KG1 (cell line): Measurements from ENCODE around the gene FBXL5.

Experiments used
- DNase-seq: peaks from one replicate; lab custom pipeline; 2025; lab: John Stamatoyannopoulos, UW

The FBXL5 gene

GRCh38 chr4:15676039-15676438, 20.9 kb upstream of the FBXL5 start:
- no peak for DNase-seq

DNA sequence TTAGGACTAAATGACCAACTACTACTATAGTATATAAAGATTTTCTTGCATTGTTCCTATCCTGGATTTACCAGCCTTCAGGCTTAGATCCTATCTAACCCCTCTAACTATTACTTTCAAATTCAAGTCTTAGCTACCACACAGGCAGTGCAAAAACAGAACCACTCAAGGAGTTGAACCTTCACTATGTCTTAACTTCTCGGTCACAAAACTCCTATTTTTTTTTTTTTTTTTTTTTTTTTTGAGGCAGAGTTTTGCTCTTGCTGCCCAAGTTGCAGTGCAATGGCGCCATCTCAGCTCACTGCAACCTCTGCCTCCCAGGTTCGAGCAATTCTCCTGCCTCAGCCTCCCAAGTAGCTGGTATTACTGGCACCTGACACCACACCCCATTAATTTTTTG, 20.2 kb upstream of the FBXL5 start:
- DNase-seq: no peak

GRCh38 chr4:15674926-15675325, 19.8 kb upstream of the FBXL5 start:
- DNase-seq: no peak

DNA sequence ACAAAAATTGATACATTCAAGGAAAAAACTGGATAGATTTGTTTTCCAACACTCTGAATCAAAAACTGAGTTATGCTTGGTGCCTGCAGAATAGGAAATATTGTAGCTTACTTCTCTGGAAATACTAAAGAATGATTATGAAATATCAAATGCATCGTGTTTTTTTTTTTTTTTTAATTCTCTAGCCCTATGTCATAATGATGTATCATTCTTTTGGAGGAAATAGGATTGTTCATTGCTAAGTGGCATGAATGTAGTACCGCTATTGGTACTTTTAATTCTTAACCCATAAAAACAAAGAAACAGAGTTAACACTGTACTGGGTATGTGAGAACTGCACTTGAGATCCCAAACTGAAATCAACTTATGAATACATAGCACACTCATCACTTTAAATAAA, 18.9 kb upstream of the FBXL5 start:
- no peak for DNase-seq

GRCh38 chr4:15673337-15673736, 18.2 kb upstream of the FBXL5 start:
- DNase-seq: no peak

GRCh38 chr4:15672101-15672500, 16.9 kb upstream of the FBXL5 start:
- DNase-seq: no peak

DNA sequence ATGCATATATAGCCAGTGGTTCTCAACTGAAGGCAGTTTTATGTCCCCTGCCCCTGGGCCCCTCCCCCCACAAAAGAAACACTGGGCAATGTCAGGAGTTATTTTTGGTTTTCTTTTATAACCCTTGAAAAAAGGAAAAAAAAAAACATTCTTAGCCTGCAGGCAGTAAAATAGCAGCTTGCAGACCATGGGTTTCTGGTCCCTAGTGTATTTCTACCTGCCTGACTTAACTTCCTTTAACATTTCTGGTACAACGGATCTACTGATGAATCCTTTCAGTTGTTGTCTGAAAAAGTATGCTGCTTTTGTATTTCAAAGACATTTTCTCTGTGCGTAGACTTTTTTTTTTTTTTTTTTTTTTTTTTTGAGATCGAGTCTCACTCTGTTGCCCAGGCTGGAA, 15.4 kb upstream of the FBXL5 start:
- no peak for DNase-seq

DNA sequence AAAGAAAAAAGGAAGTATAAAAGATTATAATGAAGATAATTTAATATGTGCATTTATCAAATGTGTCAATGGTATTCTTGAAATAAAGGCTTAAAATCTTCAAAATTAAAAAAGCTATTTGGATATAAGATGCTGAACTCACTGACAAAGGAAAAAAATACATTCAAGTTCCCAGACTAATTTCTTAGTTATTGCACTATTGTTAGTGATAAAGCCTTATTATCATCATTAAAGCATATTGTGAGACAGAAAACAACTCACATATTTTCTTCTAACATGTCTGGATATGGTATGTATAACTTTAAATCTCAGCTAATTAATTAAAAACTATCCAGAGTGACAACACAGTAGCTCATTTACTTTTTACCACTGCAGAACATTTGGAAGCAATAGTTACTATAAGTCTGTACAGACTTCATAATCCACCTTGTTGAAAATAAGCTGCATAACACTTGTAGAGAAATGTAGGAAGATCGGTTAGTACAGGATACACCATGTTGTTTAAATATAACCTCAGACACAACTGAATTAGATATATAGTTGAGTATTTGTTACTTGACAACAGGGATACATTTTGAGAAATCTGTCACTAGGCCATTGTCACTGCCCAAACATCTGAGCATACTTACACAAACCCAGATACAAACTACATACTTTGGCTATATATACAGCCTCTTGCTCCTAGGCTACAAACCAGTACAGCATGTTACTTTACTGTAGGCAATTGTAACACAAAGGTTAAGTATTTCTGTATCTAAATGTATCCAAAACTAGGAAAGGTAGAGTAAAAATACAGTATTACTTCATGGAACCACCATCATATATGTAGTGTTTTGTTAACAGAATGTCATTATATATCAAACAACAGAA, 13.6 kb upstream of the FBXL5 start:
- DNase-seq: no peak

DNA sequence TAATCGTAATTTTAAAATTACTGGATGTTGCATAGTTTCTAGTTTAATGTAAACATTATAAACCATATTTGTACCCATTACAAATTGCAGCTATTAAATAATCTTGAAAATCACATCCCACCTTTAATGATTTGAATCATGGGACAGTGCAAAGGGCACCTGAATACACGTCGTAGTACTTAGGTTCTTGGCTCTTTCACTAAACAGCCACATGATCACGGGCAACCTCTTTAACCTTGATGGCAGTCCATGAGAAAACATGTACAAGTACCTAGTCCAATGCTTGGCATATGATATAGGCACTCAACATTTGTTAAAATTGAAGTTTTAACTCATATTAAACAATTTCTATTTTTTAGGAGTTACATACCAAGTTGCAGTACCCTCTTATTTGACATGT, 11.8 kb upstream of the FBXL5 start:
- DNase-seq: no peak

GRCh38 chr4:15665753-15666365, 10.7 kb upstream of the FBXL5 start:
- no peak for DNase-seq

GRCh38 chr4:15659768-15660570, 4.8 kb upstream of the FBXL5 start:
- no peak for DNase-seq

- DNase-seq: no peak
These were observed 3.6 kb upstream of the FBXL5 start for GRCh38 chr4:15658781-15659180.

DNA sequence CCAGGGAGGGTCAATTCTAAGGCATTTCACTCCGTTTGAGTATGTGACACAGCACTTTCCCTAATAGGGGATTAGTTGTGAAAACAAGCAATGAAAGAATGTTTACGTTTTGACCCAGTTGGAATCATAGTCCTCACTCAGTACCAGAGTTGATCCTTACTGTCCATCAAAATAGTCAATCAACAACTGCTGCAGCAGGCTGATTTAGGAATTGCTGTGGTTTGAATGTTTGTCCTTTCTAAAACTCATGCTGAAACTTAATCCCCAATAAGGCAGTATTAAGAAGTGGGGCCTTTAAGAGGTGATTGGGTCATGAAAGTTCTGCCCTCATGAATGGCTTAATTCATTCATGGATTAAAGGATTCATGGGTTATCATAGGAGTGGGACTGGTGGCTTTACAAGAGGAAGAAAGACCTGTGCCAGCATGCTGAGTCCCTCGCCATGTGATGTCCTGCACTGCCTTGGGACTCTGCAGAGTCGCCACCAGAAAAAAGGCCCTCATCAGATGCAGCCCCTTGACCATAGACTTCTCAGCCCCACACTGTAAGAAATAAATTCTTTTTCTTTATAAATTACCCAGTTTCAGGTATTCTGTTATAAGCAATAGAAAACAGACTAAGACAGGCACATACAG, 3.1 kb upstream of the FBXL5 start:
- no peak for DNase-seq

- DNase-seq: no peak
These were observed 2.2 kb upstream of the FBXL5 start for GRCh38 chr4:15657366-15657765.

DNA sequence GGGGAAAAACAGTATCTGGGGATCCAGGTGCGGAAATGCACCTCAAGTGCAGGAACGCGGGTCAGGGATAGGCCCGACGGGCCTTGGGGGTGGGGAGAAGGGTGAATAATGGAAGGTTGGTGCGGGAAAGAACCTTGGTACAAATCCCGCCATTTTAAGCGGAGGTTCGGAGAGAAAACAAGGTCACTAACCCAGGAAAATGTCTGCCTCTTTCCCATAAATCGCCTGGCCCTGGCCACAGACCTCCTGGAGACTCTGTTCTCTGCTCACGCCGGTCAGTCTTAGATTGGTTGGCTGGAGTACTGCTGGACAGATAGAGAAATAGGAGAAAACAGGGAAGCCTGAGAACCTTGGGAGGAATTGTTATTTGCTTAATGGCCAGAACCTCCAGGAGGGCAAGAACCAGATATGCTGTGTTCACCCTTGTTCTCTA, 897 bp upstream of the FBXL5 start:
- DNase-seq: no peak

GRCh38 chr4:15654593-15655222, 449 bp downstream of the FBXL5 start:
- no peak for DNase-seq

GRCh38 chr4:15653864-15654592, 1.1 kb downstream of the FBXL5 start:
- peak; percentile 45 for DNase-seq

DNA sequence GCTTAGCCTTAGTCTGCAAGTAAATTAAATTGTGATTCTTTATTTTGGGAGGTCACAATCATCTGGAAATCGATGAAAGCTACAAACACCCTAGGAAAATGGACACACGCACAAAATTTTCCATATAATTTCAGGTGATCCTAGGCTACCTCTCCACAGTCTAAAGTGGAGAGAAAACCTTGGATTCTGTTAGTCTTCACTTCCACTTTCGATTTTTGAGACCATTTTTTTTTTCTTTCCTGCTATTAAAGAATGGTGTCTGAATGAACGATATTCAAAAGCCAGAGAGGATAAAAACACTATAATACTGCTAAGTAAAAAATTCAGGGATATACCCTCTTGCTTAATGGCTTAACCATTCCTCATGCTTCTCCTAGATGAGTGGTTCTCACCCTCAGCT, 1.7 kb downstream of the FBXL5 start:
- DNase-seq: no peak

GRCh38 chr4:15652841-15653240, 2.3 kb downstream of the FBXL5 start:
- DNase-seq: no peak

GRCh38 chr4:15652191-15652590, 3.0 kb downstream of the FBXL5 start:
- DNase-seq: no peak

GRCh38 chr4:15651676-15652075, 3.5 kb downstream of the FBXL5 start:
- DNase-seq: no peak
